Neural cell (in vitro differentiated cells): Measurements from ENCODE around the gene TRIM63. TPM values are rescaled to one million over a fixed set of nuclear protein-coding genes. Genes with fewer than 3 reads are reported as not detected.

Experiments used
- H2AFZ ChIP-seq: fragments of 200-600, 300-800 bp; sonication (generic), shearing (Covaris generic); 2 replicates; pipeline ENCODE4 v1.6.0; 2014; ENCODE audit warnings: low read depth, mild to moderate bottlenecking, antibody characterized with exemption, low read length, moderate library complexity
- H3F3A ChIP-seq: fragments of 200-600 bp; shearing (Covaris generic); 2 replicates; pipeline ENCODE4 v1.6.1; 2016; ENCODE audit warnings: mild to moderate bottlenecking, moderate library complexity, mixed read lengths, antibody characterized with exemption, low read length; ENCODE audit not compliant: insufficient read depth, poor library complexity, severe bottlenecking
- H3K27ac ChIP-seq: fragments of 200-600, 300-800 bp; sonication (generic), shearing (Covaris generic); 2 replicates; pipeline ENCODE4 v1.5.1; 2014; ENCODE audit warnings: mild to moderate bottlenecking, low read length, moderate library complexity
- H3K27me3 ChIP-seq: fragments of 300-800, 200-600 bp; sonication (generic), shearing (Covaris generic); 2 replicates; pipeline ENCODE4 v1.6.0; 2014; ENCODE audit warnings: mild to moderate bottlenecking, low read depth, low read length, moderate library complexity; ENCODE audit not compliant: insufficient read depth
- H3K36me3 ChIP-seq: fragments of 300-800, 200-600 bp; sonication (generic), shearing (Covaris generic); 2 replicates; pipeline ENCODE4 v1.5.1; 2014; ENCODE audit warnings: mild to moderate bottlenecking, antibody characterized with exemption, low read length, moderate library complexity; ENCODE audit not compliant: insufficient read depth
- H3K4me2 ChIP-seq: fragments of 300-800, 200-600 bp; sonication (generic), shearing (Covaris generic); 2 replicates; pipeline ENCODE4 v1.6.0; 2014; ENCODE audit warnings: mild to moderate bottlenecking, low read length
- H3K4me3 ChIP-seq: fragments of 300-800, 200-600 bp; sonication (generic), shearing (Covaris generic); 2 replicates; pipeline ENCODE4 v1.5.1; 2014; ENCODE audit warnings: mild to moderate bottlenecking, low read length, moderate library complexity
- H3K79me2 ChIP-seq: fragments of 200-600 bp; shearing (Covaris generic); replicated peaks from 2 replicates; pipeline ENCODE4 v1.6.0; 2014; ENCODE audit warnings: mild to moderate bottlenecking, low read length, moderate library complexity; ENCODE audit not compliant: insufficient read depth
- H3K9ac ChIP-seq: fragments of 300-800, 200-600 bp; sonication (generic), shearing (Covaris generic); 2 replicates; pipeline ENCODE4 v1.6.1; 2016; ENCODE audit warnings: mild to moderate bottlenecking, low read length, mixed read lengths
- H3K9me2 ChIP-seq: fragments of 200-600 bp; shearing (Covaris generic); 2 replicates; pipeline ENCODE4 v1.6.1; 2016; ENCODE audit warnings: mild to moderate bottlenecking, low read length, mixed read lengths; ENCODE audit not compliant: insufficient read depth
- H3K9me3 ChIP-seq: fragments of 200-600, 300-800 bp; sonication (generic), shearing (Covaris generic); 2 replicates; pipeline ENCODE4 v1.6.1; 2016; ENCODE audit warnings: mild to moderate bottlenecking, mixed run types, low read length, moderate library complexity, mixed read lengths
- H4K20me1 ChIP-seq: fragments of 200-600 bp; shearing (Covaris generic); 2 replicates; pipeline ENCODE4 v1.6.1; 2016; ENCODE audit warnings: mild to moderate bottlenecking, mixed run types; ENCODE audit not compliant: insufficient read depth
- EP300 ChIP-seq: fragments of 450-650 bp; conservative IDR thresholded peaks from 2 replicates; pipeline ENCODE4 v1.6.1; 2014; ENCODE audit warnings: antibody characterized with exemption, mild to moderate bottlenecking, moderate library complexity; ENCODE audit not compliant: poor library complexity, severe bottlenecking
- EZH2 ChIP-seq: fragments of 200-600, 300-800 bp; shearing (Covaris generic), sonication (generic); IDR thresholded peaks from 2 replicates; pipeline ENCODE4 v1.6.1; 2014; ENCODE audit warnings: antibody characterized with exemption, low read length, borderline replicate concordance, mild to moderate bottlenecking; ENCODE audit not compliant: insufficient read depth, poor library complexity, severe bottlenecking
- MXI1 ChIP-seq: fragments of 450-650 bp; conservative IDR thresholded peaks from 2 replicates; pipeline ENCODE4 v1.6.1; 2014; ENCODE audit warnings: antibody characterized with exemption, mild to moderate bottlenecking; ENCODE audit not compliant: poor library complexity, severe bottlenecking
- POLR2AphosphoS5 ChIP-seq: IDR thresholded peaks from 2 replicates; pipeline ENCODE4 v1.6.1; 2012
- RAD21 ChIP-seq: fragments of 450-650 bp; conservative IDR thresholded peaks from 2 replicates; pipeline ENCODE4 v1.6.1; 2014; ENCODE audit warnings: antibody characterized with exemption, mild to moderate bottlenecking, moderate library complexity
- SMC3 ChIP-seq: fragments of 450-650 bp; conservative IDR thresholded peaks from 2 replicates; pipeline ENCODE4 v1.6.1; 2014; ENCODE audit warnings: antibody characterized with exemption, mild to moderate bottlenecking, moderate library complexity; ENCODE audit not compliant: poor library complexity
- TAF1 ChIP-seq: IDR thresholded peaks from 2 replicates; pipeline ENCODE4 v1.6.1; 2012; ENCODE audit warnings: low read depth
- polyA plus RNA-seq: library from polyadenylated mRNA; depleted of rRNA; stranded (reverse); fragments of >200 nt; gene quantifications from 2 replicates; pipeline ENCODE4 v1.2.3, GENCODE V29; 2014
- TF ChIP-seq, protein P1 (sequence below): IDR thresholded peaks from 2 replicates; pipeline ENCODE4 v1.6.1; 2012; ENCODE audit warnings: borderline replicate concordance
- TF ChIP-seq, protein P2 (sequence below): fragments of 450-650 bp; IDR thresholded peaks from 2 replicates; pipeline ENCODE4 v1.5.1; 2014; ENCODE audit warnings: antibody characterized with exemption, mild to moderate bottlenecking, moderate library complexity; ENCODE audit not compliant: poor library complexity, severe bottlenecking

TRIM63 gene
- polyA plus RNA-seq, 1 donor from 2014 or later = not detected

DNA sequence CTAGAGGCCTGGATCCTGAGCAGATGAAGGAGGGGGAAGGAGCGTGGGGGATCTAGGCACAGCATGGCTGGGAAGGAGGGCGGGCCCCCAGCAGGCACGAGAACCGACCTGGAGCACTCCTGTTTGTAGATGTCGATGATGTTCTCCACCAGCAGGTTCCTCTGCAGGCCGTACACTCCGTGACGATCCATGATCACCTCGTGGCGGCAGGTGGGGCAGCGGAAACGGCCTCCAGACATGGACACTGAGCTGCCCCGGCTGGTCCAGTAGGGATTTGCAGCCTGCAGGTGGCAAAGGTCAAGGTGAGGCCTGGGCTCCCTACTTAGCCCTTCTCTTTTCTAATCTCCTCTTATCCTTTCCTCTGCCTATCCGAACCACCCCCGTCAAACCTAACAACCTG lies 1.3 kb downstream of the TRIM63 start:
- no peaks in the 10 kb centered on the region for H4K20me1 ChIP-seq
- no peaks in the 10 kb centered on the region for H3K9me3 ChIP-seq
- no peaks in the 10 kb centered on the region for H3K27me3 ChIP-seq
- no peak overlapping the region for H3K4me2 ChIP-seq
- H3K4me3 ChIP-seq = no peak overlapping the region
- no peaks in the 10 kb centered on the region for H3K9me2 ChIP-seq
- TF ChIP-seq EP300 = no peak
- TF ChIP-seq TAF1 = no peak
- no peak for TF ChIP-seq MXI1
- TF ChIP-seq POLR2AphosphoS5 = no peak
- TF ChIP-seq EZH2 = no peak
- TF ChIP-seq, protein P1, sequence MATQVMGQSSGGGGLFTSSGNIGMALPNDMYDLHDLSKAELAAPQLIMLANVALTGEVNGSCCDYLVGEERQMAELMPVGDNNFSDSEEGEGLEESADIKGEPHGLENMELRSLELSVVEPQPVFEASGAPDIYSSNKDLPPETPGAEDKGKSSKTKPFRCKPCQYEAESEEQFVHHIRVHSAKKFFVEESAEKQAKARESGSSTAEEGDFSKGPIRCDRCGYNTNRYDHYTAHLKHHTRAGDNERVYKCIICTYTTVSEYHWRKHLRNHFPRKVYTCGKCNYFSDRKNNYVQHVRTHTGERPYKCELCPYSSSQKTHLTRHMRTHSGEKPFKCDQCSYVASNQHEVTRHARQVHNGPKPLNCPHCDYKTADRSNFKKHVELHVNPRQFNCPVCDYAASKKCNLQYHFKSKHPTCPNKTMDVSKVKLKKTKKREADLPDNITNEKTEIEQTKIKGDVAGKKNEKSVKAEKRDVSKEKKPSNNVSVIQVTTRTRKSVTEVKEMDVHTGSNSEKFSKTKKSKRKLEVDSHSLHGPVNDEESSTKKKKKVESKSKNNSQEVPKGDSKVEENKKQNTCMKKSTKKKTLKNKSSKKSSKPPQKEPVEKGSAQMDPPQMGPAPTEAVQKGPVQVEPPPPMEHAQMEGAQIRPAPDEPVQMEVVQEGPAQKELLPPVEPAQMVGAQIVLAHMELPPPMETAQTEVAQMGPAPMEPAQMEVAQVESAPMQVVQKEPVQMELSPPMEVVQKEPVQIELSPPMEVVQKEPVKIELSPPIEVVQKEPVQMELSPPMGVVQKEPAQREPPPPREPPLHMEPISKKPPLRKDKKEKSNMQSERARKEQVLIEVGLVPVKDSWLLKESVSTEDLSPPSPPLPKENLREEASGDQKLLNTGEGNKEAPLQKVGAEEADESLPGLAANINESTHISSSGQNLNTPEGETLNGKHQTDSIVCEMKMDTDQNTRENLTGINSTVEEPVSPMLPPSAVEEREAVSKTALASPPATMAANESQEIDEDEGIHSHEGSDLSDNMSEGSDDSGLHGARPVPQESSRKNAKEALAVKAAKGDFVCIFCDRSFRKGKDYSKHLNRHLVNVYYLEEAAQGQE = no peak
- TF ChIP-seq, protein P2, sequence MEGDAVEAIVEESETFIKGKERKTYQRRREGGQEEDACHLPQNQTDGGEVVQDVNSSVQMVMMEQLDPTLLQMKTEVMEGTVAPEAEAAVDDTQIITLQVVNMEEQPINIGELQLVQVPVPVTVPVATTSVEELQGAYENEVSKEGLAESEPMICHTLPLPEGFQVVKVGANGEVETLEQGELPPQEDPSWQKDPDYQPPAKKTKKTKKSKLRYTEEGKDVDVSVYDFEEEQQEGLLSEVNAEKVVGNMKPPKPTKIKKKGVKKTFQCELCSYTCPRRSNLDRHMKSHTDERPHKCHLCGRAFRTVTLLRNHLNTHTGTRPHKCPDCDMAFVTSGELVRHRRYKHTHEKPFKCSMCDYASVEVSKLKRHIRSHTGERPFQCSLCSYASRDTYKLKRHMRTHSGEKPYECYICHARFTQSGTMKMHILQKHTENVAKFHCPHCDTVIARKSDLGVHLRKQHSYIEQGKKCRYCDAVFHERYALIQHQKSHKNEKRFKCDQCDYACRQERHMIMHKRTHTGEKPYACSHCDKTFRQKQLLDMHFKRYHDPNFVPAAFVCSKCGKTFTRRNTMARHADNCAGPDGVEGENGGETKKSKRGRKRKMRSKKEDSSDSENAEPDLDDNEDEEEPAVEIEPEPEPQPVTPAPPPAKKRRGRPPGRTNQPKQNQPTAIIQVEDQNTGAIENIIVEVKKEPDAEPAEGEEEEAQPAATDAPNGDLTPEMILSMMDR = no peak
- TF ChIP-seq RAD21 = no peak
- no peak for TF ChIP-seq SMC3
- H3F3A ChIP-seq = no peaks in the 10 kb centered on the region
- H2AFZ ChIP-seq = no peak overlapping the region
- H3K27ac ChIP-seq = no peak overlapping the region
- no peaks in the 10 kb centered on the region for H3K79me2 ChIP-seq
- H3K36me3 ChIP-seq = no peaks in the 10 kb centered on the region
- no peak overlapping the region for H3K9ac ChIP-seq

DNA sequence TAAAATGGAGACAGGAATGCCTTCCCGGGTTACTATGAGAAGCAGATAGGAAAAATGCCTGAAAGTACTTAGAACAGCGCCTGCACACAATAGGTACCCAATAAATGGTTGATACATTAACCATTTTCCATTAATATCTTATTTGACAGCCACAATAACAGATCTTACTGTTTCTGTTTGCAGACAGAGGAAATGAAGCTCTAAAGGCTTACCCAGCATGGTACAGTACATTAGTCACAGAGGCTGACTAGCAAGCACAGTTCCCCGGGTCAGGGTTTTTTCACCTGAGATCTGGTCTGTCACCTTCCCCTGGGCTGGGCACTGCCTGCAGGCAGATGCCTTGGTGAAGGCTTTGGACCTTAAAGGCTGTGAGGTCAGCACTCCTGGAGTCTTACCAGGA lies 2.9 kb downstream of the TRIM63 start:
- TF ChIP-seq EZH2 (no peak), EP300 (no peak), TAF1 (no peak), MXI1 (no peak), RAD21 (no peak)
- TF ChIP-seq, protein P1 = no peak
- TF ChIP-seq, protein P2 = no peak
- H3K4me3 ChIP-seq = no peak overlapping the region
- H3K9ac ChIP-seq = no peak overlapping the region
- H2AFZ ChIP-seq = no peak overlapping the region
- no peaks in the 10 kb centered on the region for H3K36me3 ChIP-seq
- H3F3A ChIP-seq = no peaks in the 10 kb centered on the region
- H3K9me2 ChIP-seq = no peaks in the 10 kb centered on the region
- no peak overlapping the region for H3K4me2 ChIP-seq
- H3K9me3 ChIP-seq = no peaks in the 10 kb centered on the region
- no peaks in the 10 kb centered on the region for H3K27me3 ChIP-seq
- no peak overlapping the region for H3K27ac ChIP-seq
- H4K20me1 ChIP-seq = no peaks in the 10 kb centered on the region
- no peaks in the 10 kb centered on the region for H3K79me2 ChIP-seq
